GM06990 (cell line): ENCODE data around the gene KRT6B.

Source experiments
- DNase-seq: peaks from one replicate; pipeline ENCODE4 v3.0.0-alpha.2; 2011; ENCODE audit not compliant: insufficient read length; ENCODE audit errors: extremely low read depth
- H3K27me3 ChIP-seq: replicated peaks from 2 replicates; pipeline ENCODE4 v1.6.0; 2011; ENCODE audit warnings: low read length; ENCODE audit not compliant: control insufficient read depth, insufficient read depth
- H3K36me3 ChIP-seq: 2 replicates; pipeline ENCODE4 v1.5.1; 2011; ENCODE audit warnings: low read length; ENCODE audit not compliant: control insufficient read depth, insufficient read depth
- H3K4me3 ChIP-seq: replicated peaks from 2 replicates; pipeline ENCODE4 v1.5.1; 2011; ENCODE audit warnings: low read depth, mild to moderate bottlenecking, control low read depth, low read length
- TF ChIP-seq, protein P1 (sequence below): IDR thresholded peaks from 2 replicates; pipeline ENCODE4 v1.5.1; 2011; ENCODE audit warnings: low read length, control low read depth, mild to moderate bottlenecking, inconsistent platforms; ENCODE audit not compliant: insufficient read depth, poor library complexity, severe bottlenecking

KRT6B gene

DNA sequence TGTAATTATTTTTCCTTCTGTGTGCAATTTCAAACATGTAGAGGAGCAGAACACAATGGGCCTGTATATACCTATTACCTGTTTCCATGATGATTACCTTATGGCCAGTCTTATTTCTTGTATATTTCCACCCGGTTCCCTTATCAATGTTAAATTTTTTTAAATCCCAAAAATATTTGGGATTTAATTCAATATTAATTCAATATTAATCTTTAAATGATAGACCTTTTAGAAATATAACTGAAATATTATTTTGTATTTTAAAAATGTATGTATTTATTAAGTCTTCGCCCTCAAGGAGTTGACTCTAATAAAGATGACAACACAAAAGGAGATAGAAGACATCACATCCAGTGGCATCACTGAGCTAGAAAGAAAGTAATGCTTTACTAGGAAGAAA is 22.3 kb upstream of the KRT6B start:
- no peak overlapping the region for H3K4me3 ChIP-seq
- H3K27me3 ChIP-seq, result peaks cover under 1% of the 10 kb centered on the region; the same call in 1 of the 2 replicates
- no peak for DNase-seq
- TF ChIP-seq, protein P1, sequence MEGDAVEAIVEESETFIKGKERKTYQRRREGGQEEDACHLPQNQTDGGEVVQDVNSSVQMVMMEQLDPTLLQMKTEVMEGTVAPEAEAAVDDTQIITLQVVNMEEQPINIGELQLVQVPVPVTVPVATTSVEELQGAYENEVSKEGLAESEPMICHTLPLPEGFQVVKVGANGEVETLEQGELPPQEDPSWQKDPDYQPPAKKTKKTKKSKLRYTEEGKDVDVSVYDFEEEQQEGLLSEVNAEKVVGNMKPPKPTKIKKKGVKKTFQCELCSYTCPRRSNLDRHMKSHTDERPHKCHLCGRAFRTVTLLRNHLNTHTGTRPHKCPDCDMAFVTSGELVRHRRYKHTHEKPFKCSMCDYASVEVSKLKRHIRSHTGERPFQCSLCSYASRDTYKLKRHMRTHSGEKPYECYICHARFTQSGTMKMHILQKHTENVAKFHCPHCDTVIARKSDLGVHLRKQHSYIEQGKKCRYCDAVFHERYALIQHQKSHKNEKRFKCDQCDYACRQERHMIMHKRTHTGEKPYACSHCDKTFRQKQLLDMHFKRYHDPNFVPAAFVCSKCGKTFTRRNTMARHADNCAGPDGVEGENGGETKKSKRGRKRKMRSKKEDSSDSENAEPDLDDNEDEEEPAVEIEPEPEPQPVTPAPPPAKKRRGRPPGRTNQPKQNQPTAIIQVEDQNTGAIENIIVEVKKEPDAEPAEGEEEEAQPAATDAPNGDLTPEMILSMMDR, result no peak
- H3K36me3 ChIP-seq, result no peaks in the 10 kb centered on the region

DNA sequence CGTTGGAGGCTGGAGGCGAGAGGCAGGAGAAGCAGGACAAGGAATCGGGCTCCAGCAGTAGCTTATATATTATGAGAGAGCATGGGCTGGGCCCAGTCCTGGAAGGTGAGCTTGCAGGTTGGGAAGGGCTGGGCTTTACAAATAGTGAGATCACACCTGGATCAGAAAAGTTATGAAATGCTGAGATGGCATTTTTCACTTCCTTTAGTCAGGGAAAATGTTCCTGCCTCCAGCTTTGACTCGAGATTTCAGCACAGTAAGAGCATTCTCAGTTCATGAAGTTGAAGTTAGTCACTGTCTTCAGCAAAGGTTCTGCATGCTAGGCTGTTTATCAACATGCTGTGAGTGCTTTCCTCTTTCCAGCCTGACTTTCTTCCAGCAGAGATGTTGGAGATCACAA is 21.8 kb upstream of the KRT6B start, which contains the start of gene KRT6C:
Gene KRT6C (minus strand): TSS at position 38 of the 400 bp plus-strand sequence. CDS start 68 bp downstream, outside the sequence.
- no peak for DNase-seq
- TF ChIP-seq, protein P1, result no peak
- H3K27me3 ChIP-seq, result peaks cover 1% of the 10 kb centered on the region; the same call in 1 of the 2 replicates
- no peaks in the 10 kb centered on the region for H3K36me3 ChIP-seq
- no peak within 1 kb of the TSS for H3K4me3 ChIP-seq

DNA sequence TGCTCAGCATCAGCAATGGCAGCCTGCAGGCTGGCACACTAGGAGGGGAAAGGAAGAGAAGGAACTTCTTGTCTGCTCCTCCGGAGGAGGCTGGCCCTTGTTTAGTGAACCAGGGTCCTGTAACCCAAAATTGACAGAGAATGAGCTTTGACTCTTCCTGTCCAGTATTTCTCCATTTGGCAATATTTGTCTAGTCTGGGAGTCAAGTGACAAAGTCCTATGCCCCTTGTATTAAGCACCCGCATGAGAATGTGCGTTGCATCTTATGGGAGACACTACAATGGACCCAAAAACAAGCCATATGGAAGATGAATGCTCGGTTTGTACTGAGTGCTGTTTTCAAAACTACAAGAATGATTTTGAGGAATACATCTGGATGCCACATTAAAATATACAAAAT is 17.9 kb upstream of the KRT6B start:
- Histone ChIP-seq H3K27me3 (peaks cover 1% of the 10 kb centered on the region; the same call in 1 of the 2 replicates), H3K36me3 (no peaks in the 10 kb centered on the region), H3K4me3 (no peak overlapping the region)
- DNase-seq, result no peak
- TF ChIP-seq, protein P1, result no peak

DNA sequence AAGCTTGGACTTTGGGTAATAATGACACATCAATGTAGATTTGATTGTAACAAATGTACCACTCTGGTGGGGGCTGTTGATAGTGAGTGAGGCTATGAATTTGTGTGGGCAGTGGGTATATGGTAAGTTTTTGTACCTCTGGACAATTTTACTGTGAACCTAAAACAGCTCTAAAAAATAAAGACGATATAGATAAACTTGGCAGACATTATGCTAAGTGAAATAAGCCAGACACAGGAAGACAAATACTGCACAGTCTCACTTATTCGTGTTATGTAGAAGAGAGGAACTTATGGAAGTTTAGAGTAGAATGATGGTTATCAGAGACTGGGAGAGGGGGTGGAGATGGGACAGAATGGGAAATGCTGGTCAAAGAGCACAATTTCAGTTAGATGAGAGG is 13.0 kb upstream of the KRT6B start:
- Histone ChIP-seq H3K4me3 (no peak overlapping the region), H3K27me3 (peaks cover 1% of the 10 kb centered on the region; the same call in 1 of the 2 replicates), H3K36me3 (no peaks in the 10 kb centered on the region)
- DNase-seq, result no peak
- TF ChIP-seq, protein P1, result no peak

DNA sequence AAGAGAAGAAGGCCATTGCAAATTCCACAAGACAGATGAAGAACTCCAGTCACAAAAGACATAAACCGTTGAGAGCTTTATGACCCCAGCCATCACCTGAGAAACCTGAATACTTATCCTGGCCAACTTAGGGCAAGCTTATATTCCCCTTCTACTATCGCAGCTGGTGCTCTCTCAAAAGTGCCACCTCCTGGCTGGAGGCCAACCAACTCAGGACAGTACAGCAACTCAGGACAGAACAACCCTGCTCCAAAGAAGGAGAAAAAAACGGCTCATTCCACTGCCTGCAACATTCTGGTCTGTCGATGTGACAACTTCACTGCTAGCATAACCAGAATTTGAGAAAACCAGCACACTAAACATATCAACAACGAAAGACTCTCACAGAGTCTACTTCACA is 9.7 kb upstream of the KRT6B start:
- H3K36me3 ChIP-seq, result no peaks in the 10 kb centered on the region
- DNase-seq, result no peak
- no peak overlapping the region for H3K4me3 ChIP-seq
- TF ChIP-seq, protein P1, result no peak
- H3K27me3 ChIP-seq, result no peaks in the 10 kb centered on the region

DNA sequence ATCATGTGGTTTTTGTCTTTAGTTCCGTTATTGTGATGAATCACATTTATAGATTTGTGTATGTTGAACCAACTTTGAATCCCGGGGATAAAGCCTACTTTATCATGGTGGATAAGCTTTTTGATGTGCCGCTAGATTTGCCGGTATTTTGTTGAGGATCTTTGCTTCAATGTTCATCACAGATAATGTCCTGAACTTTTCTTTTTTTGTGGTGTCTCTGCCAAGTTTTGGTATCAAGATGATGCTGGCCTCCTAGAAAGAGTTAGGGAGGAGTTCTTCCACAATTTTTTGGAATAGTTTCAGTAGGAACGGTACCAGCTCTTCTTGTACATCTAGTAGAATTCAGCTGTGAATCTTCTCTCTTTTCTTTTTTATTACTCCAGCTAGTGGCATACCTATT is 6.9 kb upstream of the KRT6B start:
- Histone ChIP-seq H3K4me3 (no peak overlapping the region), H3K27me3 (no peaks in the 10 kb centered on the region), H3K36me3 (no peaks in the 10 kb centered on the region)
- no peak for DNase-seq
- TF ChIP-seq, protein P1, result no peak
